H1 (cell line): Measurements from ENCODE around the gene C3orf18. TPM values are rescaled to one million over a fixed set of nuclear protein-coding genes. Genes with fewer than 3 reads are reported as not detected.

Source experiments
- NRF1 ChIP-seq: IDR thresholded peaks from 2 replicates; pipeline ENCODE4 v1.6.1; 2011; ENCODE audit warnings: mild to moderate bottlenecking, low read depth, low read length, improper control_type of control experiment
- polyA plus RNA-seq, 7 experiments: library from polyadenylated mRNA; depleted of rRNA in 3 of 7; stranded (reverse) in 5 of 7; unstranded in 2 of 7; fragments of >200 nt in 5 of 7; fragments of 200-250 nt in 2 of 7; gene quantifications; 1 replicate in 5 of 7; 2 replicates in 1 of 7; 4 replicates in 1 of 7; pipeline versions ENCODE4 v1.2.1 to v1.2.3, GENCODE V29; 2011 to 2013; ENCODE audit warnings: missing spikeins in 2 of 7, mixed read lengths in 2 of 7
- total RNA-seq: library from RNA; stranded (reverse); fragmentation: NEBNext Ultra II Directional; extraction: Animal tissue kit (Norgen Biotek cat#: 25700); gene quantifications from 2 replicates; pipeline ENCODE4 v1.2.1, GENCODE V29; 2021

The C3orf18 gene
- total and polyA plus RNA-seq, 2 of the 8 experiments (the other 6 are each of a cell fraction or from before 2014, with no cell fraction given) = 7.5 to 15.0 TPM

DNA sequence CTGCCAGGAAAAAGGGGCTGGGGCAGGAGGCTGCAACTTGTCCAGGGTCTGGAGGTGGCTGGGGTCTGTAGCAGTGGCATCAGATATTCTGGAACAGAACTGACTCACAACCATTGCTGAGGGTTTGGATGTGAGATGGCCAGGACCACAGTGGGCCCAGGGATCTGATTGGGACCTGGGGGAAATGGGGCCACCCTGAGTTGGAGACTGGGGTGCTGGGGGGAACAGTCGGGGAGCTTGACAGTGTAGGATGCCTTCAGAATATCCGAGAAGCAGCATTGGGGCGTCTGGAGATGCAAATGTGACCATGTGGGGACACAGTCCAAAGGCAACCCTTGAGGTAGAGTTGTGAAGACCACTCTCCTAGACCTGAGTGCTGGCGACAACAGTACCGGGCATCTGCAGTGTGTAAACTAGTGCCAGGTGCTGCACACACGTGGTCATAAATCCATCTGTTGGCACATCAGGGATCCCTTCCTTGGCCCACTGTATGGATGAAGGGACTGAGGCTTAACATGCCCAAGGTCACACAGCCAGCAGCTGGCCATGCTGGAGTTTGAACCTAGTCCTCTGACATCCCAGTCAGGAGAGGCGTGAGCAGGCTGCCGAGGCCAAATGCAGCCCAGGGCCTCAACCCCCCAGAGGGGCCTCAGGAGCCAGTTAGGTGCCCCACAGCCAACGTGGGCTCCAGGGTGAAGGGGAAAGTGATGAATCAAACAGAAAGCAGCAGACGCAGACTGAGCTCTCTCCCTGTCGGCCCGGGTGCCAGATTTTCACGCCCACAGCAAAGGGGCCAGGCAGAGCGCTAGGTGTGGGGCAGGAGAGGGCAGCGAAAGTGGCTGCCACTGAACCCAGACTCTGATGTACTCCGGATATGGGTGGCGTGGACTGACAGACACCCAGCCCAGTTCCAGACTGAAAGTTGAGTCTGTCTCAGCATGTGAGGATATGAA lies 20.5 kb upstream of the C3orf18 start (continued):
- TF ChIP-seq NRF1 = no peak
- TF ChIP-seq, all 59 proteins: peak for 0
